SU-DHL-6 (cell line): ENCODE data around the gene KLK1.
A peak's percentile ranks its signal among the peaks of the same experiment; 100 is the strongest.

Experiments
- H2AFZ ChIP-seq: fragments of 200-600 bp; sonication (generic); 2 replicates; pipeline ENCODE4 v1.6.1; 2014; ENCODE audit warnings: low read depth, mild to moderate bottlenecking, moderate library complexity, mixed read lengths, antibody characterized with exemption, low read length; ENCODE audit not compliant: severe bottlenecking
- H3F3A ChIP-seq: fragments of 200-600 bp; shearing (Covaris generic); 2 replicates; pipeline ENCODE4 v1.6.0; 2016; ENCODE audit warnings: antibody characterized with exemption, mild to moderate bottlenecking; ENCODE audit not compliant: insufficient read depth
- H3K27ac ChIP-seq: fragments of 200-600 bp; sonication (generic); 2 replicates; pipeline ENCODE4 v1.5.1; 2016; ENCODE audit warnings: low read depth, mild to moderate bottlenecking, low read length, moderate library complexity, mixed read lengths
- H3K27me3 ChIP-seq: fragments of 200-600 bp; sonication (generic), shearing (Covaris generic); 2 replicates; pipeline ENCODE4 v1.6.0; 2014; ENCODE audit warnings: mild to moderate bottlenecking, low read length
- H3K36me3 ChIP-seq: fragments of 200-600 bp; sonication (generic); 2 replicates; pipeline ENCODE4 v1.6.1; 2014; ENCODE audit warnings: mild to moderate bottlenecking, low read length, mixed read lengths
- H3K4me2 ChIP-seq: fragments of 300-600, 200-600 bp; shearing (Covaris generic), sonication (generic); 2 replicates; pipeline ENCODE4 v1.6.0; 2014; ENCODE audit warnings: low read length, low read depth, mild to moderate bottlenecking; ENCODE audit not compliant: poor library complexity, severe bottlenecking
- H3K4me3 ChIP-seq: fragments of 200-600 bp; sonication (generic); 2 replicates; pipeline ENCODE4 v1.5.1; 2014; ENCODE audit warnings: antibody characterized with exemption, low read length, mild to moderate bottlenecking, mixed read lengths; ENCODE audit not compliant: insufficient read depth, poor library complexity, severe bottlenecking
- H3K79me2 ChIP-seq: fragments of 200-600 bp; sonication (generic); 2 replicates; pipeline ENCODE4 v1.6.1; 2014; ENCODE audit warnings: mild to moderate bottlenecking, low read length, moderate library complexity; ENCODE audit not compliant: insufficient read depth
- H3K9ac ChIP-seq: fragments of 200-600 bp; sonication (generic); 2 replicates; pipeline ENCODE4 v1.7.0; 2014; ENCODE audit warnings: mild to moderate bottlenecking, low read length
- H3K9me2 ChIP-seq: fragments of 200-600 bp; sonication (generic); replicated peaks from 2 replicates; pipeline ENCODE4 v1.6.1; 2014; ENCODE audit warnings: low read length; ENCODE audit not compliant: insufficient read depth
- H3K9me3 ChIP-seq: fragments of 200-600 bp; sonication (generic); 2 replicates; pipeline ENCODE4 v1.6.1; 2014; ENCODE audit warnings: low read length, mixed read lengths; ENCODE audit not compliant: insufficient read depth
- H4K20me1 ChIP-seq: fragments of 200-600 bp; sonication (generic); 2 replicates; pipeline ENCODE4 v1.6.1; 2014; ENCODE audit warnings: low read depth, mild to moderate bottlenecking, antibody characterized with exemption, low read length, moderate library complexity, mixed read lengths
- CTCF ChIP-seq: fragments of 200-600 bp; sonication (generic); IDR thresholded peaks from one replicate; pipeline ENCODE4 v1.5.1; 2017; ENCODE audit warnings: antibody characterized with exemption, mild to moderate bottlenecking, low read length, moderate library complexity; ENCODE audit not compliant: insufficient read depth, poor library complexity, severe bottlenecking
- EZH2phosphoT487 ChIP-seq: fragments of 200-600 bp; sonication (generic), shearing (Covaris generic); conservative IDR thresholded peaks from 2 replicates; pipeline ENCODE4 v1.6.1; 2018; ENCODE audit warnings: mild to moderate bottlenecking, antibody characterized with exemption, low read length, moderate library complexity, mixed read lengths

The KLK1 gene

DNA sequence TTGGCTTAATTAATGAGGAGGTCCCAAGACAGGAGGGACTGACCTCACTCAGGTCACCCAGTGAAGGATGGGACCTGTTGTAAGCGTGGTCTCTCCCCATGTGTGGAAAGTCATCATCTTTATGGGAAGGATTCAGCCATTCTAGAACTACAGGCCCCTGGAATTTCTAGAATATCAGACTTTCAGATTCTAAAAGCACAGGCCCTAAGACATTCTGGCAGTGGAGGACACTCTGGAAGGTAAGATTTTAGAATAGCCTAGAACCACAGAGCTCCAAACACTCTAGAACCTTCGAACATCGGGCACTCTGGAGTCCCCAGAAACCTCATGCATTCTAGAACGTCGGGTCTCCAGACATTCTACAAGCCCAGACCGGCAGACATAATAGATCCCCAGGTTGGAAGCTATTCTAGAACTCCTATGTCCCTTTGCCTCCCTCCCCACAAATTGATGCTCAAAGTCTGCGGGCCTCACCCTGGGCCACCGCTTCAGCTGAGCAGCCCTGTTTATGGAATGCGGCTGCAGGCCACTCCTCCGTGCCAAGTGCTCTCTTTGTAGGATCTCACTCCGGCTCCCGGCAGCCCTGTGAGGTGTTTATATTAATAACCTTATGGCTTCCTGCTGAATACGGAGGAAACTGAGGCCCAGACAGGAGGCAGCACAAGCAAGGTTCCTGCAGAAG lies 11.7 kb upstream of the KLK1 start:
- Histone ChIP-seq H3K27ac (no peak overlapping the region), H2AFZ (peak overlapping the region; percentile 40), H3K9ac (peak overlapping the region; percentile 44), H3K4me3 (peak overlapping the region; percentile 39), H3K9me2 (no peaks in the 10 kb centered on the region), H3K36me3 (no peaks in the 10 kb centered on the region), H3K79me2 (no peaks in the 10 kb centered on the region), H3K4me2 (peak overlapping the region; percentile 59), H3K9me3 (no peaks in the 10 kb centered on the region), H3K27me3 (no peaks in the 10 kb centered on the region), H3F3A (no peaks in the 10 kb centered on the region), H4K20me1 (no peaks in the 10 kb centered on the region)
- TF ChIP-seq EZH2phosphoT487 (no peak), CTCF (no peak)

DNA sequence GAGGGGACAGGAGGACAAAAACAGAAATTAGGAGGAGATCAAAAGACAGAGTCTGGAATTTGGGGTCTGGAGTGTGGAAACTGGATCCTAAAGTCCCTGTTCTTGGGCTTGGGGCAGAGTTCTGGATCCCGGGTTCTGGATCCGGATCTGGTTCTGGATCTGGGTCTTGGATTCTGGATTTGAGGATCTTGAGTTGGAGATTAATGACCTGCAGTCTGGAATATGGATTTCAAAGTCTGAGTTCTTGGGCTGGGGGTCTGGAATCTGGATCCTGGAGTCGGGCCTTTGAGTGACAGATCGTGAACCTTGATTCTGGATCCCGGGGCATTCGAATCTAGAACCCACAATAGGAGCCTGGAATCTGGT lies 10.2 kb upstream of the KLK1 start:
- TF ChIP-seq EZH2phosphoT487, result no peak
- TF ChIP-seq CTCF, result no peak
- H2AFZ ChIP-seq, result no peak overlapping the region
- no peaks in the 10 kb centered on the region for H3K79me2 ChIP-seq
- H3K27ac ChIP-seq, result no peak overlapping the region
- no peaks in the 10 kb centered on the region for H3K9me3 ChIP-seq
- no peaks in the 10 kb centered on the region for H3K9me2 ChIP-seq
- no peak overlapping the region for H3K4me3 ChIP-seq
- H3K4me2 ChIP-seq, result no peak overlapping the region
- H3K9ac ChIP-seq, result no peak overlapping the region
- H3K36me3 ChIP-seq, result no peaks in the 10 kb centered on the region
- H3F3A ChIP-seq, result no peaks in the 10 kb centered on the region
- no peaks in the 10 kb centered on the region for H3K27me3 ChIP-seq
- H4K20me1 ChIP-seq, result no peaks in the 10 kb centered on the region

- Histone ChIP-seq H3K36me3 (no peaks in the 10 kb centered on the region), H3K4me3 (no peak within 1 kb of the TSS), H3K9me3 (no peaks in the 10 kb centered on the region), H3K4me2 (no peak within 1 kb of the TSS), H3K79me2 (no peaks in the 10 kb centered on the region), H4K20me1 (no peaks in the 10 kb centered on the region), H3K9ac (no peak within 1 kb of the TSS), H3K27me3 (no peaks in the 10 kb centered on the region), H3K27ac (no peak within 1 kb of the TSS), H2AFZ (no peak within 1 kb of the TSS), H3F3A (no peaks in the 10 kb centered on the region), H3K9me2 (no peaks in the 10 kb centered on the region)
- TF ChIP-seq CTCF (no peak), EZH2phosphoT487 (no peak)
These were observed 9.7 kb upstream of the KLK1 start, which contains the start of gene KLK15 for GRCh38 chr19:50833117-50833801. KLK15 (minus strand) TSS chr19:50833574; CDS start chr19:50831492, 2,082 bp downstream.
